WTC11 (cell line): ENCODE results near the gene NELL2. TPM values are rescaled to one million over a fixed set of nuclear protein-coding genes. Genes with fewer than 3 reads are reported as not detected.

Source experiments
- ATAC-seq: fragments of 200-7000 bp; cut with Tn5 transposase; 2 replicates; pipeline ENCODE4 v1.10.0; 2021; ENCODE audit warnings: mild to moderate bottlenecking, moderate library complexity
- CTCF ChIA-PET: fragments of 300-600 bp; sonication (Branson Sonifier 250); formaldehyde crosslinking; loops from one replicate; lab custom pipeline; 2021; ENCODE audit warnings: antibody characterized with exemption; lab: Charles Lee
- POLR2A ChIA-PET: fragments of 350-600 bp; sonication (Branson Sonifier 250); formaldehyde crosslinking; loops from one replicate; lab custom pipeline; 2021; ENCODE audit warnings: antibody characterized with exemption; lab: Charles Lee
- DNase-seq: peaks from one replicate; pipeline ENCODE4 v3.0.0; 2021; ENCODE audit warnings: low spot score
- H3K27ac Mint-ChIP-seq: 2 replicates; pipeline ENCODE4 v1.8.0; 2021; ENCODE audit warnings: mixed read lengths
- H3K27me3 Mint-ChIP-seq: 2 replicates; pipeline ENCODE4 v1.8.0; 2021; ENCODE audit warnings: low read depth, mild to moderate bottlenecking, moderate library complexity, mixed read lengths
- H3K36me3 Mint-ChIP-seq: 2 replicates; pipeline ENCODE4 v1.8.0; 2021; ENCODE audit warnings: mixed read lengths
- H3K4me1 Mint-ChIP-seq: 2 replicates; pipeline ENCODE4 v1.8.0; 2022; ENCODE audit warnings: mixed read lengths
- H3K4me3 Mint-ChIP-seq: 2 replicates; pipeline ENCODE4 v1.8.0; 2021; ENCODE audit warnings: mild to moderate bottlenecking, moderate library complexity, mixed read lengths
- H3K9me3 Mint-ChIP-seq: 2 replicates; pipeline ENCODE4 v1.8.0; 2021; ENCODE audit warnings: mixed read lengths
- CBFB ChIP-seq: sonication (generic); formaldehyde crosslinking; IDR thresholded peaks from 2 replicates; pipeline ENCODE4 v1.8.1; 2022; ENCODE audit warnings: mild to moderate bottlenecking, low read depth, missing genetic modification reagents
- EMX1 ChIP-seq: fragments of 250-450 bp; sonication (Bioruptor Pico); IDR thresholded peaks from 2 replicates; pipeline ENCODE4 v1.8.0; 2021; ENCODE audit warnings: mild to moderate bottlenecking
- HMGA2 ChIP-seq: fragments of 250-450 bp; sonication (Bioruptor Pico); IDR thresholded peaks from 2 replicates; pipeline ENCODE4 v1.4.0; 2021; ENCODE audit warnings: mild to moderate bottlenecking, moderate library complexity
- JUN ChIP-seq: sonication (generic); formaldehyde crosslinking; IDR thresholded peaks from 2 replicates; pipeline ENCODE4 v1.8.0; 2023; ENCODE audit warnings: mild to moderate bottlenecking, missing genetic modification reagents
- MYBL2 ChIP-seq: sonication (generic); formaldehyde crosslinking; IDR thresholded peaks from 2 replicates; pipeline ENCODE4 v1.8.1; 2023; ENCODE audit warnings: mild to moderate bottlenecking, moderate library complexity, missing genetic modification reagents
- NFE2L1 ChIP-seq: sonication (generic); formaldehyde crosslinking; IDR thresholded peaks from 2 replicates; pipeline ENCODE4 v1.8.1; 2023; ENCODE audit warnings: missing genetic modification reagents
- NR2C2 ChIP-seq: sonication (generic); formaldehyde crosslinking; IDR thresholded peaks from 2 replicates; pipeline ENCODE4 v1.8.0; 2022; ENCODE audit warnings: mild to moderate bottlenecking, missing genetic modification reagents
- RELA ChIP-seq: sonication (generic); formaldehyde crosslinking; IDR thresholded peaks from 2 replicates; pipeline ENCODE4 v1.8.1; 2022; ENCODE audit warnings: missing genetic modification reagents, mild to moderate bottlenecking, borderline replicate concordance
- SOX15 ChIP-seq: fragments of 250-450 bp; sonication (Bioruptor Pico); IDR thresholded peaks from 2 replicates; pipeline ENCODE4 v1.9.0; 2021; ENCODE audit warnings: mild to moderate bottlenecking
- SP1 ChIP-seq: sonication (generic); formaldehyde crosslinking; conservative IDR thresholded peaks from 2 replicates; pipeline ENCODE4 v1.8.1; 2022; ENCODE audit warnings: missing genetic modification reagents
- TEAD1 ChIP-seq: sonication (generic); formaldehyde crosslinking; IDR thresholded peaks from 2 replicates; pipeline ENCODE4 v1.8.0; 2022; ENCODE audit warnings: mild to moderate bottlenecking, missing genetic modification reagents
- TP53 ChIP-seq: sonication (generic); formaldehyde crosslinking; IDR thresholded peaks from 2 replicates; pipeline ENCODE4 v1.8.1; 2023; ENCODE audit warnings: mild to moderate bottlenecking, missing genetic modification reagents
- ZNF396 ChIP-seq: fragments of 250-450 bp; sonication (Bioruptor Pico); IDR thresholded peaks from 2 replicates; pipeline ENCODE4 v1.8.0; 2021; ENCODE audit warnings: mild to moderate bottlenecking, moderate library complexity, borderline replicate concordance
- ZNF416 ChIP-seq: fragments of 250-450 bp; sonication (Bioruptor Pico); IDR thresholded peaks from 2 replicates; pipeline ENCODE4 v1.9.0; 2021; ENCODE audit warnings: mild to moderate bottlenecking, inconsistent platforms
- total RNA-seq: library from RNA; stranded (reverse); gene quantifications from 3 replicates; pipeline ENCODE4 v1.2.3, GENCODE V29; 2021
- TF ChIP-seq, protein P1 (sequence below): fragments of 250-450 bp; sonication (Bioruptor Pico); IDR thresholded peaks from 2 replicates; pipeline ENCODE4 v1.9.0; 2021; ENCODE audit warnings: mild to moderate bottlenecking
- TF ChIP-seq, protein P2 (sequence below): fragments of 250-450 bp; sonication (Bioruptor Pico); IDR thresholded peaks from 2 replicates; pipeline ENCODE4 v1.9.0; 2021; ENCODE audit warnings: mild to moderate bottlenecking, borderline replicate concordance
- TF ChIP-seq, protein P3 (sequence below): sonication (generic); formaldehyde crosslinking; IDR thresholded peaks from 2 replicates; pipeline ENCODE4 v1.8.0; 2022; ENCODE audit warnings: mild to moderate bottlenecking, missing genetic modification reagents
- TF ChIP-seq, protein P4 (sequence below): fragments of 250-450 bp; sonication (Bioruptor Pico); IDR thresholded peaks from 2 replicates; pipeline ENCODE4 v1.9.0; 2021; ENCODE audit warnings: mild to moderate bottlenecking
- TF ChIP-seq, protein P5 (sequence below): sonication (generic); formaldehyde crosslinking; IDR thresholded peaks from 2 replicates; pipeline ENCODE4 v1.8.0; 2023; ENCODE audit warnings: mild to moderate bottlenecking, missing genetic modification reagents
- TF ChIP-seq, protein P6 (sequence below): sonication (generic); formaldehyde crosslinking; IDR thresholded peaks from 2 replicates; pipeline ENCODE4 v1.8.1; 2022; ENCODE audit warnings: low read depth, missing genetic modification reagents, borderline replicate concordance

NELL2 gene
- total RNA-seq, 1 experiment from 2014 or later, result 37.4 TPM

DNA sequence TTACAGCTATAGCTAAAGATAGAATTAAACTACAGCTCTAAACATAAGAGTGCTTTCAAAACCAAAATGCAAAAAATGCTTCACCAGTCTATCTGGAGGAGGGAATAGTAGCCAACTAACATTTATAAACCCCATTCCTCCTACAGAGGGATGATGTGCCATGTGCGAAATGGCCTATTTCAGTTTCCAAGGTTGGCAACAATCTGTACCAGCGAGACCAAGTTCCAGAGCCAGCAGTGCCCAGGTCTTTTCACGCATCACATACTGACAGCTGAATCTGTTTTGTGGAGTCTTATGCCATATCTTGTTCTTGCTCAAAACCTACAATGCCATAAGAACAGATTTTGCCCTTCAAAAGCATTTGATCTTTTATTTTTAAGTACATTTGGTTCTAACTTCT is 24.5 kb downstream of the NELL2 start:
- DNase-seq, result no peak
- H3K4me3 Mint-ChIP-seq, result no peak overlapping the region
- no peaks in the 10 kb centered on the region for H3K27me3 Mint-ChIP-seq
- POLR2A ChIA-PET, result no interaction called here
- no peak overlapping the region for H3K27ac Mint-ChIP-seq
- TF ChIP-seq ZNF396 (CRISPR knock-in tag), result no peak
- TF ChIP-seq NR2C2 (CRISPR knock-in tag), result no peak
- no peak for TF ChIP-seq MYBL2 (CRISPR knock-in tag)
- TF ChIP-seq, protein P1, sequence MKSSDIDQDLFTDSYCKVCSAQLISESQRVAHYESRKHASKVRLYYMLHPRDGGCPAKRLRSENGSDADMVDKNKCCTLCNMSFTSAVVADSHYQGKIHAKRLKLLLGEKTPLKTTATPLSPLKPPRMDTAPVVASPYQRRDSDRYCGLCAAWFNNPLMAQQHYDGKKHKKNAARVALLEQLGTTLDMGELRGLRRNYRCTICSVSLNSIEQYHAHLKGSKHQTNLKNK (CRISPR knock-in tag), result no peak
- TF ChIP-seq, protein P2, sequence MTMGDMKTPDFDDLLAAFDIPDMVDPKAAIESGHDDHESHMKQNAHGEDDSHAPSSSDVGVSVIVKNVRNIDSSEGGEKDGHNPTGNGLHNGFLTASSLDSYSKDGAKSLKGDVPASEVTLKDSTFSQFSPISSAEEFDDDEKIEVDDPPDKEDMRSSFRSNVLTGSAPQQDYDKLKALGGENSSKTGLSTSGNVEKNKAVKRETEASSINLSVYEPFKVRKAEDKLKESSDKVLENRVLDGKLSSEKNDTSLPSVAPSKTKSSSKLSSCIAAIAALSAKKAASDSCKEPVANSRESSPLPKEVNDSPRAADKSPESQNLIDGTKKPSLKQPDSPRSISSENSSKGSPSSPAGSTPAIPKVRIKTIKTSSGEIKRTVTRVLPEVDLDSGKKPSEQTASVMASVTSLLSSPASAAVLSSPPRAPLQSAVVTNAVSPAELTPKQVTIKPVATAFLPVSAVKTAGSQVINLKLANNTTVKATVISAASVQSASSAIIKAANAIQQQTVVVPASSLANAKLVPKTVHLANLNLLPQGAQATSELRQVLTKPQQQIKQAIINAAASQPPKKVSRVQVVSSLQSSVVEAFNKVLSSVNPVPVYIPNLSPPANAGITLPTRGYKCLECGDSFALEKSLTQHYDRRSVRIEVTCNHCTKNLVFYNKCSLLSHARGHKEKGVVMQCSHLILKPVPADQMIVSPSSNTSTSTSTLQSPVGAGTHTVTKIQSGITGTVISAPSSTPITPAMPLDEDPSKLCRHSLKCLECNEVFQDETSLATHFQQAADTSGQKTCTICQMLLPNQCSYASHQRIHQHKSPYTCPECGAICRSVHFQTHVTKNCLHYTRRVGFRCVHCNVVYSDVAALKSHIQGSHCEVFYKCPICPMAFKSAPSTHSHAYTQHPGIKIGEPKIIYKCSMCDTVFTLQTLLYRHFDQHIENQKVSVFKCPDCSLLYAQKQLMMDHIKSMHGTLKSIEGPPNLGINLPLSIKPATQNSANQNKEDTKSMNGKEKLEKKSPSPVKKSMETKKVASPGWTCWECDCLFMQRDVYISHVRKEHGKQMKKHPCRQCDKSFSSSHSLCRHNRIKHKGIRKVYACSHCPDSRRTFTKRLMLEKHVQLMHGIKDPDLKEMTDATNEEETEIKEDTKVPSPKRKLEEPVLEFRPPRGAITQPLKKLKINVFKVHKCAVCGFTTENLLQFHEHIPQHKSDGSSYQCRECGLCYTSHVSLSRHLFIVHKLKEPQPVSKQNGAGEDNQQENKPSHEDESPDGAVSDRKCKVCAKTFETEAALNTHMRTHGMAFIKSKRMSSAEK (CRISPR knock-in tag), result no peak
- TF ChIP-seq HMGA2, result no peak
- TF ChIP-seq TP53 (CRISPR knock-in tag), result no peak
- no peak for TF ChIP-seq NFE2L1 (CRISPR knock-in tag)
- no peaks in the 10 kb centered on the region for H3K36me3 Mint-ChIP-seq
- no peak for ATAC-seq
- peaks cover 18% of the 10 kb centered on the region for H3K4me1 Mint-ChIP-seq
- H3K9me3 Mint-ChIP-seq, result no peaks in the 10 kb centered on the region
- CTCF ChIA-PET, result no interaction called here

DNA sequence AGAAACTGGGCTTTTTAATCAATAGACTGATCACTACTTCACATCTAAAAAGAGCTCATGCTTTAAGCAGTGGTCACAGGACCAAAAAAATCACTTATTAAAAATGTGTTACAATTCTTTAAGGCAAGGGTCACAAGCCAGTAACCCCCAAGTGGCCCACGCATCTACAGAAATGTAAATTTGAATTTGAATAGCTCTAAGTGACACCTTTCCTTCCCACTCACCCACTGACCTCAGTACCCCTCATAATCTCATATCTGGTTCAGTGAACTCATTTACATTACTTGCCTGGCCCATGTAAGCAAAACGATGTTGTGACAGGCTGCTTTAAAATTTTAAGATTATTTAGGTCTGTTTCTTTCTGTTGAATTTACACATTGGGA is 27.4 kb downstream of the NELL2 start:
- DNase-seq (no peak), ATAC-seq (no peak)
- no peaks in the 10 kb centered on the region for H3K36me3 Mint-ChIP-seq
- H3K9me3 Mint-ChIP-seq, result no peaks in the 10 kb centered on the region
- CTCF ChIA-PET, result no interaction called here
- POLR2A ChIA-PET, result no interaction called here
- H3K27me3 Mint-ChIP-seq, result no peaks in the 10 kb centered on the region
- H3K4me3 Mint-ChIP-seq, result no peak overlapping the region
- H3K4me1 Mint-ChIP-seq, result peaks cover 25% of the 10 kb centered on the region
- no peak overlapping the region for H3K27ac Mint-ChIP-seq
- TF ChIP-seq, protein P3, sequence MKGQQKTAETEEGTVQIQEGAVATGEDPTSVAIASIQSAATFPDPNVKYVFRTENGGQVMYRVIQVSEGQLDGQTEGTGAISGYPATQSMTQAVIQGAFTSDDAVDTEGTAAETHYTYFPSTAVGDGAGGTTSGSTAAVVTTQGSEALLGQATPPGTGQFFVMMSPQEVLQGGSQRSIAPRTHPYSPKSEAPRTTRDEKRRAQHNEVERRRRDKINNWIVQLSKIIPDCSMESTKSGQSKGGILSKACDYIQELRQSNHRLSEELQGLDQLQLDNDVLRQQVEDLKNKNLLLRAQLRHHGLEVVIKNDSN, result no peak
- TF ChIP-seq JUN (no peak), SP1 (CRISPR knock-in tag) (no peak), NFE2L1 (CRISPR knock-in tag) (no peak), RELA (no peak), ZNF416 (no peak), EMX1 (no peak), SOX15 (no peak), CBFB (CRISPR knock-in tag) (no peak), TEAD1 (CRISPR knock-in tag) (no peak)
- TF ChIP-seq, protein P2 (CRISPR knock-in tag), result no peak
- TF ChIP-seq, protein P4, sequence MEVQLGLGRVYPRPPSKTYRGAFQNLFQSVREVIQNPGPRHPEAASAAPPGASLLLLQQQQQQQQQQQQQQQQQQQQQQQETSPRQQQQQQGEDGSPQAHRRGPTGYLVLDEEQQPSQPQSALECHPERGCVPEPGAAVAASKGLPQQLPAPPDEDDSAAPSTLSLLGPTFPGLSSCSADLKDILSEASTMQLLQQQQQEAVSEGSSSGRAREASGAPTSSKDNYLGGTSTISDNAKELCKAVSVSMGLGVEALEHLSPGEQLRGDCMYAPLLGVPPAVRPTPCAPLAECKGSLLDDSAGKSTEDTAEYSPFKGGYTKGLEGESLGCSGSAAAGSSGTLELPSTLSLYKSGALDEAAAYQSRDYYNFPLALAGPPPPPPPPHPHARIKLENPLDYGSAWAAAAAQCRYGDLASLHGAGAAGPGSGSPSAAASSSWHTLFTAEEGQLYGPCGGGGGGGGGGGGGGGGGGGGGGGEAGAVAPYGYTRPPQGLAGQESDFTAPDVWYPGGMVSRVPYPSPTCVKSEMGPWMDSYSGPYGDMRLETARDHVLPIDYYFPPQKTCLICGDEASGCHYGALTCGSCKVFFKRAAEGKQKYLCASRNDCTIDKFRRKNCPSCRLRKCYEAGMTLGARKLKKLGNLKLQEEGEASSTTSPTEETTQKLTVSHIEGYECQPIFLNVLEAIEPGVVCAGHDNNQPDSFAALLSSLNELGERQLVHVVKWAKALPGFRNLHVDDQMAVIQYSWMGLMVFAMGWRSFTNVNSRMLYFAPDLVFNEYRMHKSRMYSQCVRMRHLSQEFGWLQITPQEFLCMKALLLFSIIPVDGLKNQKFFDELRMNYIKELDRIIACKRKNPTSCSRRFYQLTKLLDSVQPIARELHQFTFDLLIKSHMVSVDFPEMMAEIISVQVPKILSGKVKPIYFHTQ (CRISPR knock-in tag), result no peak
- TF ChIP-seq, protein P5, sequence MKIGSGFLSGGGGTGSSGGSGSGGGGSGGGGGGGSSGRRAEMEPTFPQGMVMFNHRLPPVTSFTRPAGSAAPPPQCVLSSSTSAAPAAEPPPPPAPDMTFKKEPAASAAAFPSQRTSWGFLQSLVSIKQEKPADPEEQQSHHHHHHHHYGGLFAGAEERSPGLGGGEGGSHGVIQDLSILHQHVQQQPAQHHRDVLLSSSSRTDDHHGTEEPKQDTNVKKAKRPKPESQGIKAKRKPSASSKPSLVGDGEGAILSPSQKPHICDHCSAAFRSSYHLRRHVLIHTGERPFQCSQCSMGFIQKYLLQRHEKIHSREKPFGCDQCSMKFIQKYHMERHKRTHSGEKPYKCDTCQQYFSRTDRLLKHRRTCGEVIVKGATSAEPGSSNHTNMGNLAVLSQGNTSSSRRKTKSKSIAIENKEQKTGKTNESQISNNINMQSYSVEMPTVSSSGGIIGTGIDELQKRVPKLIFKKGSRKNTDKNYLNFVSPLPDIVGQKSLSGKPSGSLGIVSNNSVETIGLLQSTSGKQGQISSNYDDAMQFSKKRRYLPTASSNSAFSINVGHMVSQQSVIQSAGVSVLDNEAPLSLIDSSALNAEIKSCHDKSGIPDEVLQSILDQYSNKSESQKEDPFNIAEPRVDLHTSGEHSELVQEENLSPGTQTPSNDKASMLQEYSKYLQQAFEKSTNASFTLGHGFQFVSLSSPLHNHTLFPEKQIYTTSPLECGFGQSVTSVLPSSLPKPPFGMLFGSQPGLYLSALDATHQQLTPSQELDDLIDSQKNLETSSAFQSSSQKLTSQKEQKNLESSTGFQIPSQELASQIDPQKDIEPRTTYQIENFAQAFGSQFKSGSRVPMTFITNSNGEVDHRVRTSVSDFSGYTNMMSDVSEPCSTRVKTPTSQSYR (CRISPR knock-in tag), result no peak
- TF ChIP-seq, protein P6, sequence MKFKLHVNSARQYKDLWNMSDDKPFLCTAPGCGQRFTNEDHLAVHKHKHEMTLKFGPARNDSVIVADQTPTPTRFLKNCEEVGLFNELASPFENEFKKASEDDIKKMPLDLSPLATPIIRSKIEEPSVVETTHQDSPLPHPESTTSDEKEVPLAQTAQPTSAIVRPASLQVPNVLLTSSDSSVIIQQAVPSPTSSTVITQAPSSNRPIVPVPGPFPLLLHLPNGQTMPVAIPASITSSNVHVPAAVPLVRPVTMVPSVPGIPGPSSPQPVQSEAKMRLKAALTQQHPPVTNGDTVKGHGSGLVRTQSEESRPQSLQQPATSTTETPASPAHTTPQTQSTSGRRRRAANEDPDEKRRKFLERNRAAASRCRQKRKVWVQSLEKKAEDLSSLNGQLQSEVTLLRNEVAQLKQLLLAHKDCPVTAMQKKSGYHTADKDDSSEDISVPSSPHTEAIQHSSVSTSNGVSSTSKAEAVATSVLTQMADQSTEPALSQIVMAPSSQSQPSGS (CRISPR knock-in tag), result no peak
